IMR-90 (cell line): ENCODE results near the gene RXFP2. TPM values are rescaled to one million over a fixed set of nuclear protein-coding genes. Genes with fewer than 3 reads are reported as not detected.

Source experiments
- ATAC-seq: fragments of 200-7000 bp; cut with Tn5 transposase; 2 replicates; pipeline ENCODE4 v1.9.1; 2020; ENCODE audit warnings: low read depth, mild to moderate bottlenecking, moderate library complexity
- BruUV-seq: library from RNA; stranded (reverse); fragments of 400-500 nt; replicated peaks from 2 replicates; lab custom pipeline; 2021; lab: Mats Ljungman, UMichigan
- CTCF ChIA-PET: fragments of 300-600 bp; formaldehyde crosslinking; extraction: SDS; loops from one replicate; lab custom pipeline; 2021; ENCODE audit warnings: antibody characterized with exemption; lab: Yijun Ruan, JAX
- POLR2A ChIA-PET: fragments of 300-600 bp; sonication (Branson Sonifier 250); formaldehyde crosslinking; loops from one replicate; lab custom pipeline; 2022; ENCODE audit warnings: antibody characterized with exemption; ENCODE audit not compliant: unreplicated experiment; lab: Charles Lee
- DNase-seq: peaks from one replicate; pipeline ENCODE4 v3.0.0; 2013
- H2AFZ ChIP-seq: replicated peaks from 2 replicates; pipeline ENCODE3; 2013; ENCODE audit warnings: low read length, mild to moderate bottlenecking; ENCODE audit not compliant: poor library complexity
- H2AK5ac ChIP-seq: 2 replicates; pipeline ENCODE4 v1.6.1; 2013; ENCODE audit warnings: low read depth, low read length, inconsistent platforms
- H2AK9ac ChIP-seq: replicated peaks from 2 replicates; pipeline ENCODE3; 2013; ENCODE audit warnings: mild to moderate bottlenecking, low read depth, low read length, moderate library complexity; ENCODE audit not compliant: poor library complexity
- H2BK120ac ChIP-seq: 2 replicates; pipeline ENCODE4 v1.6.1; 2013; ENCODE audit warnings: low read depth, low read length, inconsistent platforms
- H2BK15ac ChIP-seq: 3 replicates; pipeline ENCODE4 v1.6.1; 2013; ENCODE audit warnings: low read depth, low read length, inconsistent platforms
- H2BK20ac ChIP-seq: 2 replicates; pipeline ENCODE4 v1.6.1; 2013; ENCODE audit warnings: low read depth, mild to moderate bottlenecking, inconsistent platforms, low read length, moderate library complexity
- H2BK5ac ChIP-seq: 2 replicates; pipeline ENCODE4 v1.6.1; 2013; ENCODE audit warnings: mild to moderate bottlenecking, low read depth, low read length, inconsistent platforms; ENCODE audit not compliant: poor library complexity, severe bottlenecking
- H3K14ac ChIP-seq: replicated peaks from 2 replicates; pipeline ENCODE4 v1.6.1; 2013; ENCODE audit warnings: low read depth, low read length, inconsistent platforms
- H3K18ac ChIP-seq: 2 replicates; pipeline ENCODE4 v1.6.1; 2013; ENCODE audit warnings: low read depth, low read length, control low read depth
- H3K23ac ChIP-seq: 2 replicates; pipeline ENCODE4 v1.6.1; 2013; ENCODE audit warnings: low read depth, low read length, inconsistent platforms
- H3K27ac ChIP-seq: 2 replicates; pipeline ENCODE4 v1.5.1; 2013; ENCODE audit warnings: mild to moderate bottlenecking, control low read depth, low read length; ENCODE audit not compliant: insufficient read depth
- H3K27me3 ChIP-seq: 2 replicates; pipeline ENCODE4 v1.6.1; 2013; ENCODE audit warnings: low read length; ENCODE audit not compliant: control insufficient read depth, insufficient read depth
- H3K36me3 ChIP-seq: 2 replicates; pipeline ENCODE4 v1.6.1; 2013; ENCODE audit warnings: low read length, mixed read lengths; ENCODE audit not compliant: control insufficient read depth, insufficient read depth
- H3K4ac ChIP-seq: 2 replicates; pipeline ENCODE4 v1.6.1; 2013; ENCODE audit warnings: low read depth, low read length, inconsistent platforms
- H3K4me1 ChIP-seq: 2 replicates; pipeline ENCODE4 v1.6.1; 2013; ENCODE audit warnings: low read length, mixed read lengths; ENCODE audit not compliant: control insufficient read depth, insufficient read depth
- H3K4me2 ChIP-seq: 2 replicates; pipeline ENCODE4 v1.6.1; 2013; ENCODE audit warnings: low read depth, mild to moderate bottlenecking, control low read depth, low read length, moderate library complexity
- H3K4me3 ChIP-seq: 2 replicates; pipeline ENCODE4 v1.5.1; 2013; ENCODE audit warnings: low read depth, mild to moderate bottlenecking, control low read depth, low read length, moderate library complexity; ENCODE audit not compliant: insufficient read depth
- H3K56ac ChIP-seq: 2 replicates; pipeline ENCODE4 v1.6.1; 2013; ENCODE audit warnings: low read length, inconsistent platforms; ENCODE audit not compliant: insufficient read depth; ENCODE audit errors: extremely low read depth
- H3K79me1 ChIP-seq, 2 experiments: 2 replicates each; pipeline ENCODE4 v1.6.1; 2013; ENCODE audit warnings: low read length in 2 of 2, inconsistent platforms in 1 of 2, low read depth in 1 of 2
- H3K9ac ChIP-seq: 2 replicates; pipeline ENCODE4 v1.6.1; 2013; ENCODE audit warnings: low read depth, low read length, control low read depth
- H3K9me1 ChIP-seq: 2 replicates; pipeline ENCODE4 v1.6.1; 2013; ENCODE audit warnings: low read length, inconsistent platforms; ENCODE audit not compliant: insufficient read depth
- H3K9me3 ChIP-seq: 2 replicates; pipeline ENCODE4 v1.6.1; 2013; ENCODE audit warnings: low read length; ENCODE audit not compliant: control insufficient read depth, insufficient read depth
- H4K20me1 ChIP-seq: 2 replicates; pipeline ENCODE4 v1.6.1; 2013; ENCODE audit warnings: low read length, inconsistent platforms; ENCODE audit not compliant: insufficient read depth
- H4K5ac ChIP-seq: 2 replicates; pipeline ENCODE4 v1.6.1; 2013; ENCODE audit warnings: mild to moderate bottlenecking, low read depth, low read length, control low read depth
- H4K8ac ChIP-seq, 2 experiments: 2 replicates each; pipeline ENCODE4 v1.6.1; 2013; ENCODE audit warnings: low read depth in 2 of 2, low read length in 2 of 2, control low read depth in 1 of 2, inconsistent platforms in 1 of 2
- H4K91ac ChIP-seq: 2 replicates; pipeline ENCODE4 v1.6.1; 2013; ENCODE audit warnings: low read depth, low read length, inconsistent platforms; ENCODE audit not compliant: insufficient read depth
- BHLHE40 ChIP-seq: fragments of 150-350 bp; IDR thresholded peaks from 2 replicates; pipeline ENCODE4 v1.6.1; 2016; ENCODE audit warnings: mild to moderate bottlenecking, low read depth, low read length
- CEBPB ChIP-seq: IDR thresholded peaks from 2 replicates; pipeline ENCODE4 v1.6.1; 2012; ENCODE audit warnings: low read depth, low read length, improper control_type of control experiment
- CHD1 ChIP-seq: IDR thresholded peaks from 2 replicates; pipeline ENCODE4 v1.6.1; 2012; ENCODE audit warnings: low read depth, low read length, improper control_type of control experiment
- FOS ChIP-seq: fragments of 150-350 bp; IDR thresholded peaks from 2 replicates; pipeline ENCODE4 v1.6.1; 2016; ENCODE audit warnings: low read depth, low read length
- MAFK ChIP-seq: IDR thresholded peaks from 2 replicates; pipeline ENCODE4 v1.6.1; 2012; ENCODE audit warnings: low read depth, low read length, improper control_type of control experiment
- MAZ ChIP-seq: IDR thresholded peaks from 2 replicates; pipeline ENCODE4 v1.6.1; 2012; ENCODE audit warnings: low read depth, mild to moderate bottlenecking, low read length, improper control_type of control experiment, moderate library complexity, borderline replicate concordance
- MXI1 ChIP-seq: IDR thresholded peaks from 2 replicates; pipeline ENCODE4 v1.6.1; 2012; ENCODE audit warnings: low read depth, mild to moderate bottlenecking, low read length, moderate library complexity, borderline replicate concordance
- NFE2L2 ChIP-seq: fragments of 150-350 bp; IDR thresholded peaks from 2 replicates; pipeline ENCODE4 v1.6.1; 2016; ENCODE audit warnings: low read depth, mild to moderate bottlenecking, low read length
- POLR2A ChIP-seq: IDR thresholded peaks from 2 replicates; pipeline ENCODE4 v1.6.1; 2012; ENCODE audit warnings: mild to moderate bottlenecking, low read depth, low read length
- RAD21 ChIP-seq: IDR thresholded peaks from 2 replicates; pipeline ENCODE4 v1.6.1; 2012; ENCODE audit warnings: low read length, improper control_type of control experiment
- RCOR1 ChIP-seq: IDR thresholded peaks from 2 replicates; pipeline ENCODE4 v1.6.1; 2012; ENCODE audit warnings: mild to moderate bottlenecking, low read length, improper control_type of control experiment; ENCODE audit not compliant: insufficient replicate concordance
- RFX5 ChIP-seq: IDR thresholded peaks from 2 replicates; pipeline ENCODE4 v1.8.0; 2012; ENCODE audit warnings: low read depth, mild to moderate bottlenecking, low read length, moderate library complexity
- SMC3 ChIP-seq: fragments of 150-350 bp; IDR thresholded peaks from 2 replicates; pipeline ENCODE4 v1.6.1; 2016; ENCODE audit warnings: low read depth, mild to moderate bottlenecking, antibody characterized with exemption, low read length, moderate library complexity
- WGBS, 2 experiments: methylation state at CpG; one replicate each; pipeline versions ENCODE4 v1.1.5 to v1.1.7; 2013; ENCODE audit warnings: missing lambda C conversion rate in 2 of 2; ENCODE audit not compliant: insufficient read length in 1 of 2; ENCODE audit errors: extremely low coverage in 2 of 2; 5-methylcytosine and 5-hydroxymethylcytosine counted together
- dilution Hi-C: fragments of 300-500 bp; cut with HindIII; formaldehyde crosslinking; loops from one replicate; pipeline ENCODE4 v1.14.3; 2018; ENCODE audit warnings: low sequenced_read_pairs; ENCODE audit not compliant: unreplicated experiment
- in situ Hi-C: fragments of 300-500 bp; cut with MboI; formaldehyde crosslinking; loops from 3 replicates; pipeline ENCODE4 v1.14.3; 2019; ENCODE audit warnings: low sequenced_read_pairs, inconsistent platforms, mixed read lengths
- intact Hi-C: fragments of 100-400 bp; cut with micrococcal nuclease; formaldehyde crosslinking; loops from 2 replicates; pipeline ENCODE4 v1.10.0; 2022
- polyA plus RNA-seq, 3 experiments: library from polyadenylated mRNA; depleted of rRNA; stranded (reverse); fragments of >200 nt; gene quantifications; 2 replicates each; pipeline ENCODE4 v1.2.3, GENCODE V29; 2012; ENCODE audit warnings: low replicate concordance in 1 of 3
- total RNA-seq: library from RNA; depleted of rRNA; stranded (reverse); fragments of >200 nt; gene quantifications from 2 replicates; pipeline ENCODE4 v1.2.3, GENCODE V29; 2012
- TF ChIP-seq, protein P1 (sequence below): fragments of 150-350 bp; IDR thresholded peaks from 2 replicates; pipeline ENCODE4 v1.6.1; 2017; ENCODE audit warnings: mild to moderate bottlenecking, antibody characterized with exemption, low read length, low read depth
- TF ChIP-seq, protein P2 (sequence below): conservative IDR thresholded peaks from 2 replicates; pipeline ENCODE4 v1.5.1; 2012; ENCODE audit warnings: mild to moderate bottlenecking, low read depth, low read length, improper control_type of control experiment
- TF ChIP-seq, protein P3 (sequence below): fragments of 150-350 bp; IDR thresholded peaks from 2 replicates; pipeline ENCODE4 v1.6.1; 2016; ENCODE audit warnings: low read depth, mild to moderate bottlenecking, low read length, moderate library complexity, borderline replicate concordance

RXFP2 gene
- total and polyA plus RNA-seq, 2 of the 4 experiments (the other 2 are of a cell fraction) = not detected

DNA sequence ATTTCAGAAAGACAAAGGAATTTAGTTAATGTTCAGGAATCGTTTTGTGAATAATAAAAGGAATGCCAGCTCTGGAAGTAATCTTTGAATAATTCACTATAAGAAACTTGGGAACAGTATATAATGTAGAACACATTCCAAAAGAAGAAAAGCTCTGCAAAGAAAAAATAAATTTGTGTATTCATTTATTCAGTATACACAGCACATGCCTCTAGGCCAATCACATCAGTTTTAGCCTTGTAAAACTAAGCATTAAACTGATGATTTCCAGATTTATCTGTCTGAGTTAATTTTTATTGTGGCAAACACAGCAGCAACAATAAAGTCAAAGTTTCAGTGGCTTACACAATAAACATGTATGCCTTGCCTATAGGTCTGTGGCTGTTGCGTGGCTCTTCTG, 5.7 kb upstream of the RXFP2 start:
- Histone ChIP-seq H3K9me1 (no peaks in the 10 kb centered on the region), H4K20me1 (no peaks in the 10 kb centered on the region), H2AFZ (no peak overlapping the region), H3K56ac (no peak overlapping the region), H3K4me3 (no peak overlapping the region), H3K14ac (no peak overlapping the region), H2BK120ac (no peak overlapping the region), H4K5ac (no peak overlapping the region), H3K23ac (no peak overlapping the region), H3K4ac (no peak overlapping the region), H3K27ac (no peak overlapping the region), H3K9me3 (no peaks in the 10 kb centered on the region), H2AK9ac (no peak overlapping the region), H2AK5ac (no peak overlapping the region), H3K4me1 (no peaks in the 10 kb centered on the region), H3K4me2 (no peak overlapping the region), H4K8ac (no peak overlapping the region), H3K27me3 (peaks cover 5% of the 10 kb centered on the region; the same call in 1 of the 2 replicates), H2BK20ac (no peak overlapping the region), H3K36me3 (no peaks in the 10 kb centered on the region), H3K9ac (no peak overlapping the region), H2BK5ac (no peak overlapping the region), H3K18ac (no peak overlapping the region), H2BK15ac (no peak overlapping the region), H4K91ac (no peak overlapping the region), H3K79me1 (no peaks in the 10 kb centered on the region)
- ChIA-PET CTCF (interaction anchor here (1.2 kb wide), 1 partner anchor 8 kb away, joined by 6 read pairs; no protein-coding TSS in a partner anchor), POLR2A (no interaction called here)
- ATAC-seq (no peak), DNase-seq (no peak)
- no peak for TF ChIP-seq MXI1
- no peak for TF ChIP-seq RAD21
- TF ChIP-seq SMC3 = no peak
- TF ChIP-seq RCOR1 = no peak
- no peak for TF ChIP-seq MAZ
- TF ChIP-seq RFX5 = no peak
- no peak for TF ChIP-seq FOS
- no peak for TF ChIP-seq CEBPB
- TF ChIP-seq, protein P1, sequence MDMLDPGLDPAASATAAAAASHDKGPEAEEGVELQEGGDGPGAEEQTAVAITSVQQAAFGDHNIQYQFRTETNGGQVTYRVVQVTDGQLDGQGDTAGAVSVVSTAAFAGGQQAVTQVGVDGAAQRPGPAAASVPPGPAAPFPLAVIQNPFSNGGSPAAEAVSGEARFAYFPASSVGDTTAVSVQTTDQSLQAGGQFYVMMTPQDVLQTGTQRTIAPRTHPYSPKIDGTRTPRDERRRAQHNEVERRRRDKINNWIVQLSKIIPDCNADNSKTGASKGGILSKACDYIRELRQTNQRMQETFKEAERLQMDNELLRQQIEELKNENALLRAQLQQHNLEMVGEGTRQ = no peak
- TF ChIP-seq POLR2A = no peak
- TF ChIP-seq BHLHE40 = no peak
- no peak for TF ChIP-seq CHD1
- TF ChIP-seq MAFK = no peak
- TF ChIP-seq NFE2L2 = no peak
- TF ChIP-seq, protein P2, sequence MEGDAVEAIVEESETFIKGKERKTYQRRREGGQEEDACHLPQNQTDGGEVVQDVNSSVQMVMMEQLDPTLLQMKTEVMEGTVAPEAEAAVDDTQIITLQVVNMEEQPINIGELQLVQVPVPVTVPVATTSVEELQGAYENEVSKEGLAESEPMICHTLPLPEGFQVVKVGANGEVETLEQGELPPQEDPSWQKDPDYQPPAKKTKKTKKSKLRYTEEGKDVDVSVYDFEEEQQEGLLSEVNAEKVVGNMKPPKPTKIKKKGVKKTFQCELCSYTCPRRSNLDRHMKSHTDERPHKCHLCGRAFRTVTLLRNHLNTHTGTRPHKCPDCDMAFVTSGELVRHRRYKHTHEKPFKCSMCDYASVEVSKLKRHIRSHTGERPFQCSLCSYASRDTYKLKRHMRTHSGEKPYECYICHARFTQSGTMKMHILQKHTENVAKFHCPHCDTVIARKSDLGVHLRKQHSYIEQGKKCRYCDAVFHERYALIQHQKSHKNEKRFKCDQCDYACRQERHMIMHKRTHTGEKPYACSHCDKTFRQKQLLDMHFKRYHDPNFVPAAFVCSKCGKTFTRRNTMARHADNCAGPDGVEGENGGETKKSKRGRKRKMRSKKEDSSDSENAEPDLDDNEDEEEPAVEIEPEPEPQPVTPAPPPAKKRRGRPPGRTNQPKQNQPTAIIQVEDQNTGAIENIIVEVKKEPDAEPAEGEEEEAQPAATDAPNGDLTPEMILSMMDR = no peak
- TF ChIP-seq, protein P3, sequence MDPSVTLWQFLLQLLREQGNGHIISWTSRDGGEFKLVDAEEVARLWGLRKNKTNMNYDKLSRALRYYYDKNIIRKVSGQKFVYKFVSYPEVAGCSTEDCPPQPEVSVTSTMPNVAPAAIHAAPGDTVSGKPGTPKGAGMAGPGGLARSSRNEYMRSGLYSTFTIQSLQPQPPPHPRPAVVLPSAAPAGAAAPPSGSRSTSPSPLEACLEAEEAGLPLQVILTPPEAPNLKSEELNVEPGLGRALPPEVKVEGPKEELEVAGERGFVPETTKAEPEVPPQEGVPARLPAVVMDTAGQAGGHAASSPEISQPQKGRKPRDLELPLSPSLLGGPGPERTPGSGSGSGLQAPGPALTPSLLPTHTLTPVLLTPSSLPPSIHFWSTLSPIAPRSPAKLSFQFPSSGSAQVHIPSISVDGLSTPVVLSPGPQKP = no peak
- no TSS peak for BruUV-seq
- intact Hi-C loops (loop anchor here (10.0 kb wide), 1 partner anchor 79 kb away; no protein-coding TSS in a partner anchor), dilution Hi-C loops (no loop called here), in situ Hi-C loops (loop anchor here (10.0 to 25.0 kb wide), 3 partner anchors 199 to 496 kb away; no protein-coding TSS in a partner anchor)
- WGBS, 2 experiments = no CpG with 5 or more reads among the region's 2 CpGs
